HEK293 (cell line): ENCODE data around the gene SNX2.

Source experiments
- GFI1B ChIP-seq: fragments of 450-650 bp; formaldehyde crosslinking; IDR thresholded peaks from 2 replicates; pipeline ENCODE4 v1.5.1; 2016; ENCODE audit warnings: missing biosample characterization, missing genetic modification characterization
- GLI2 ChIP-seq: fragments of 450-650 bp; formaldehyde crosslinking; IDR thresholded peaks from 2 replicates; pipeline ENCODE4; 2017; ENCODE audit warnings: missing biosample characterization, missing genetic modification characterization, low read depth, borderline replicate concordance
- GLIS2 ChIP-seq: fragments of 450-650 bp; formaldehyde crosslinking; IDR thresholded peaks from 2 replicates; pipeline ENCODE4 v1.5.1; 2016; ENCODE audit warnings: missing biosample characterization, missing genetic modification characterization
- PRDM1 ChIP-seq: fragments of 450-650 bp; formaldehyde crosslinking; IDR thresholded peaks from 2 replicates; pipeline ENCODE4; 2016; ENCODE audit warnings: missing biosample characterization, missing genetic modification characterization
- TSHZ1 ChIP-seq: fragments of 450-650 bp; formaldehyde crosslinking; IDR thresholded peaks from 2 replicates; pipeline ENCODE4 v1.5.1; 2016; ENCODE audit warnings: missing biosample characterization, missing genetic modification characterization, borderline replicate concordance
- ZBTB44 ChIP-seq: fragments of 450-650 bp; IDR thresholded peaks from 2 replicates; pipeline ENCODE4 v1.5.1; 2018; ENCODE audit warnings: missing biosample characterization, mild to moderate bottlenecking, missing genetic modification characterization
- ZFP3 ChIP-seq: fragments of 450-650 bp; formaldehyde crosslinking; IDR thresholded peaks from 2 replicates; pipeline ENCODE4 v1.5.1; 2016; ENCODE audit warnings: low read depth, missing biosample characterization, missing genetic modification characterization
- ZIC2 ChIP-seq: fragments of 450-650 bp; formaldehyde crosslinking; IDR thresholded peaks from 2 replicates; pipeline ENCODE4 v1.5.1; 2016; ENCODE audit warnings: missing biosample characterization, missing genetic modification characterization
- ZNF10 ChIP-seq: fragments of 450-650 bp; formaldehyde crosslinking; IDR thresholded peaks from 2 replicates; pipeline ENCODE4 v1.5.1; 2017; ENCODE audit warnings: missing biosample characterization, missing genetic modification characterization
- ZNF133 ChIP-seq: fragments of 450-650 bp; formaldehyde crosslinking; IDR thresholded peaks from 2 replicates; pipeline ENCODE4 v1.5.1; 2016; ENCODE audit warnings: missing biosample characterization, missing genetic modification characterization
- ZNF140 ChIP-seq: fragments of 450-650 bp; formaldehyde crosslinking; IDR thresholded peaks from 2 replicates; pipeline ENCODE4 v1.5.1; 2016; ENCODE audit warnings: missing biosample characterization, missing genetic modification characterization
- ZNF202 ChIP-seq: fragments of 450-650 bp; formaldehyde crosslinking; IDR thresholded peaks from 2 replicates; pipeline ENCODE4 v1.5.1; 2016; ENCODE audit warnings: missing biosample characterization, missing genetic modification characterization, borderline replicate concordance
- ZNF335 ChIP-seq: fragments of 450-650 bp; formaldehyde crosslinking; conservative IDR thresholded peaks from 2 replicates; pipeline ENCODE4 v1.5.1; 2016; ENCODE audit warnings: missing biosample characterization, missing genetic modification characterization
- ZNF366 ChIP-seq: fragments of 450-650 bp; formaldehyde crosslinking; conservative IDR thresholded peaks from 2 replicates; pipeline ENCODE4 v1.5.1; 2016; ENCODE audit warnings: missing biosample characterization, missing genetic modification characterization
- ZNF404 ChIP-seq: fragments of 450-650 bp; formaldehyde crosslinking; IDR thresholded peaks from 2 replicates; pipeline ENCODE4 v1.5.1; 2017; ENCODE audit warnings: missing biosample characterization, missing genetic modification characterization
- ZNF610 ChIP-seq: fragments of 450-650 bp; formaldehyde crosslinking; IDR thresholded peaks from 2 replicates; pipeline ENCODE4 v1.5.1; 2016; ENCODE audit warnings: missing biosample characterization, missing genetic modification characterization, borderline replicate concordance
- ZNF639 ChIP-seq: fragments of 450-650 bp; formaldehyde crosslinking; IDR thresholded peaks from 2 replicates; pipeline ENCODE4 v1.5.1; 2016; ENCODE audit warnings: missing biosample characterization, missing genetic modification characterization
- ZNF664 ChIP-seq: fragments of 450-650 bp; formaldehyde crosslinking; IDR thresholded peaks from 2 replicates; pipeline ENCODE4 v1.5.1; 2016; ENCODE audit warnings: missing biosample characterization, missing genetic modification characterization
- ZNF747 ChIP-seq: fragments of 450-650 bp; formaldehyde crosslinking; IDR thresholded peaks from 2 replicates; pipeline ENCODE4 v1.5.1; 2016; ENCODE audit warnings: missing biosample characterization, missing genetic modification characterization
- ZNF777 ChIP-seq: fragments of 450-650 bp; formaldehyde crosslinking; IDR thresholded peaks from 2 replicates; pipeline ENCODE4 v1.5.1; 2017; ENCODE audit warnings: missing biosample characterization, missing genetic modification characterization, borderline replicate concordance
- TF ChIP-seq, protein P1 (sequence below): fragments of 450-650 bp; formaldehyde crosslinking; IDR thresholded peaks from 2 replicates; pipeline ENCODE4 v1.5.1; 2016; ENCODE audit warnings: missing biosample characterization, missing genetic modification characterization
- TF ChIP-seq, protein P2 (sequence below): fragments of 450-650 bp; formaldehyde crosslinking; IDR thresholded peaks from 2 replicates; pipeline ENCODE4 v1.5.1; 2016; ENCODE audit warnings: missing biosample characterization, missing genetic modification characterization
- TF ChIP-seq, protein P3 (sequence below): fragments of 450-650 bp; formaldehyde crosslinking; IDR thresholded peaks from 2 replicates; pipeline ENCODE4 v1.5.1; 2016; ENCODE audit warnings: missing biosample characterization, missing genetic modification characterization
- TF ChIP-seq, protein P4 (sequence below): fragments of 450-650 bp; formaldehyde crosslinking; IDR thresholded peaks from 2 replicates; pipeline ENCODE4 v1.5.1; 2016; ENCODE audit warnings: missing biosample characterization, missing genetic modification characterization

SNX2 gene

DNA sequence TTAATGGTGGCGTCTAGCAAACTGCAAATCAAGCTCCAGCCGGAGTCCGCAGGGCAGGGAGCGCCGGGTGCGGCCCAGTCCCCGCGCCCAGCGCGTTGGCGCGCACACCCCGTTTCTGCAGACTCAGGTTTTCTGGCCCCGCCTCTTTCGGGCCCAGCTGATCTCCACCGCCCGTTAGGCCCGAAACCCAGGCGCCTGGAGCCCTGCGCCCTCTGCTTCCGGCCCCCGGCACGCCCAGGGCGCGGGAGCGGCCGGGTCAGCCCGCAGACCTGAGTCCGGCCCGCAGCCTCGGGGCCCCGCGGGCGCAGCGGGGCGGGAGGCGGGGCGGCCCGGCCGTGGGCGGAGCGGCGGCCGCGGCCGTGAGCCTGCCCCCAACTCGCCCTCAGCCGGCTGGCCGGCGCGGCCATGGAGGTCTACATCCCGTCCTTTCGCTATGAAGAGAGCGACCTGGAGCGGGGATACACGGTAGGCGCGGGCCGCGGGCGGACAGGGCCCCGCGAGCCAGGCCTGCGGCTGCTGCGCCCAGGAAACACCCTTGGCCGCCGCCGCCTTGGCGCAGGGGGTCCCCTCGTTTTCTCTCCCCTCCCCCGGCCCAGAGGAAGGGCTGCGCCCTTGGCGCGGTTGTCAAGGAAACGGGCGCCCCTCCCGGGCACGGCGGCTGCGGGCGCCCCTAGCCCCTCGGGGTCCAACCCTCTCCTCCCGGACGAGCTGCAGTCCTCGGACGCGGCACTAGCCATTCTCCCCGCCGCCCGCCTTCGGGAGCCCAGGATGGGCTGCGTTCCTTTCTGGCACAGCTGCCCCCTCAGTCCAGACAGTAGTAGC lies 70.6 kb downstream of the SNX2 start, which contains the start of gene SNX24 (continued):
- TF ChIP-seq GFI1B (tag by site-specific recombination) (no peak), GLI2 (tag by site-specific recombination) (no peak), ZNF664 (tag by site-specific recombination) (no peak), ZBTB44 (peak; percentile 40; the same call in 1 of the 2 replicates), ZIC2 (tag by site-specific recombination) (no peak), ZNF610 (peak; percentile 78; the same call in 1 of the 2 replicates), ZNF777 (tag by site-specific recombination) (no peak), ZFP3 (tag by site-specific recombination) (no peak), ZNF639 (tag by site-specific recombination) (no peak), TSHZ1 (tag by site-specific recombination) (no peak), ZNF335 (tag by site-specific recombination) (peak; percentile 29), GLIS2 (tag by site-specific recombination) (peak; percentile 61), ZNF10 (0 out of 2 replicates have a peak, but pooled peaks have one; percentile 10), ZNF140 (tag by site-specific recombination) (no peak), ZNF747 (tag by site-specific recombination) (no peak), ZNF202 (tag by site-specific recombination) (no peak), ZNF366 (tag by site-specific recombination) (no peak), ZNF133 (tag by site-specific recombination) (no peak), PRDM1 (tag by site-specific recombination) (no peak), ZNF404 (no peak)
- TF ChIP-seq, protein P1, sequence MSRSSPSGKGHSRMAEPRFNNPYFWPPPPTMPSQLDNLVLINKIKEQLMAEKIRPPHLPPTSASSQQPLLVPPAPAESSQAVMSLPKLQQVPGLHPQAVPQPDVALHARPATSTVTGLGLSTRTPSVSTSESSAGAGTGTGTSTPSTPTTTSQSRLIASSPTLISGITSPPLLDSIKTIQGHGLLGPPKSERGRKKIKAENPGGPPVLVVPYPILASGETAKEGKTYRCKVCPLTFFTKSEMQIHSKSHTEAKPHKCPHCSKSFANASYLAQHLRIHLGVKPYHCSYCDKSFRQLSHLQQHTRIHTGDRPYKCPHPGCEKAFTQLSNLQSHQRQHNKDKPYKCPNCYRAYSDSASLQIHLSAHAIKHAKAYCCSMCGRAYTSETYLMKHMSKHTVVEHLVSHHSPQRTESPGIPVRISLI (tag by site-specific recombination) = no peak
- TF ChIP-seq, protein P2, sequence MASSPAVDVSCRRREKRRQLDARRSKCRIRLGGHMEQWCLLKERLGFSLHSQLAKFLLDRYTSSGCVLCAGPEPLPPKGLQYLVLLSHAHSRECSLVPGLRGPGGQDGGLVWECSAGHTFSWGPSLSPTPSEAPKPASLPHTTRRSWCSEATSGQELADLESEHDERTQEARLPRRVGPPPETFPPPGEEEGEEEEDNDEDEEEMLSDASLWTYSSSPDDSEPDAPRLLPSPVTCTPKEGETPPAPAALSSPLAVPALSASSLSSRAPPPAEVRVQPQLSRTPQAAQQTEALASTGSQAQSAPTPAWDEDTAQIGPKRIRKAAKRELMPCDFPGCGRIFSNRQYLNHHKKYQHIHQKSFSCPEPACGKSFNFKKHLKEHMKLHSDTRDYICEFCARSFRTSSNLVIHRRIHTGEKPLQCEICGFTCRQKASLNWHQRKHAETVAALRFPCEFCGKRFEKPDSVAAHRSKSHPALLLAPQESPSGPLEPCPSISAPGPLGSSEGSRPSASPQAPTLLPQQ (tag by site-specific recombination) = 0 out of 2 replicates have a peak, but pooled peaks have one; percentile 22
- TF ChIP-seq, protein P3, sequence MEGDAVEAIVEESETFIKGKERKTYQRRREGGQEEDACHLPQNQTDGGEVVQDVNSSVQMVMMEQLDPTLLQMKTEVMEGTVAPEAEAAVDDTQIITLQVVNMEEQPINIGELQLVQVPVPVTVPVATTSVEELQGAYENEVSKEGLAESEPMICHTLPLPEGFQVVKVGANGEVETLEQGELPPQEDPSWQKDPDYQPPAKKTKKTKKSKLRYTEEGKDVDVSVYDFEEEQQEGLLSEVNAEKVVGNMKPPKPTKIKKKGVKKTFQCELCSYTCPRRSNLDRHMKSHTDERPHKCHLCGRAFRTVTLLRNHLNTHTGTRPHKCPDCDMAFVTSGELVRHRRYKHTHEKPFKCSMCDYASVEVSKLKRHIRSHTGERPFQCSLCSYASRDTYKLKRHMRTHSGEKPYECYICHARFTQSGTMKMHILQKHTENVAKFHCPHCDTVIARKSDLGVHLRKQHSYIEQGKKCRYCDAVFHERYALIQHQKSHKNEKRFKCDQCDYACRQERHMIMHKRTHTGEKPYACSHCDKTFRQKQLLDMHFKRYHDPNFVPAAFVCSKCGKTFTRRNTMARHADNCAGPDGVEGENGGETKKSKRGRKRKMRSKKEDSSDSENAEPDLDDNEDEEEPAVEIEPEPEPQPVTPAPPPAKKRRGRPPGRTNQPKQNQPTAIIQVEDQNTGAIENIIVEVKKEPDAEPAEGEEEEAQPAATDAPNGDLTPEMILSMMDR (tag by site-specific recombination) = peak; percentile 33; the same call in 1 of the 2 replicates
- TF ChIP-seq, protein P4, sequence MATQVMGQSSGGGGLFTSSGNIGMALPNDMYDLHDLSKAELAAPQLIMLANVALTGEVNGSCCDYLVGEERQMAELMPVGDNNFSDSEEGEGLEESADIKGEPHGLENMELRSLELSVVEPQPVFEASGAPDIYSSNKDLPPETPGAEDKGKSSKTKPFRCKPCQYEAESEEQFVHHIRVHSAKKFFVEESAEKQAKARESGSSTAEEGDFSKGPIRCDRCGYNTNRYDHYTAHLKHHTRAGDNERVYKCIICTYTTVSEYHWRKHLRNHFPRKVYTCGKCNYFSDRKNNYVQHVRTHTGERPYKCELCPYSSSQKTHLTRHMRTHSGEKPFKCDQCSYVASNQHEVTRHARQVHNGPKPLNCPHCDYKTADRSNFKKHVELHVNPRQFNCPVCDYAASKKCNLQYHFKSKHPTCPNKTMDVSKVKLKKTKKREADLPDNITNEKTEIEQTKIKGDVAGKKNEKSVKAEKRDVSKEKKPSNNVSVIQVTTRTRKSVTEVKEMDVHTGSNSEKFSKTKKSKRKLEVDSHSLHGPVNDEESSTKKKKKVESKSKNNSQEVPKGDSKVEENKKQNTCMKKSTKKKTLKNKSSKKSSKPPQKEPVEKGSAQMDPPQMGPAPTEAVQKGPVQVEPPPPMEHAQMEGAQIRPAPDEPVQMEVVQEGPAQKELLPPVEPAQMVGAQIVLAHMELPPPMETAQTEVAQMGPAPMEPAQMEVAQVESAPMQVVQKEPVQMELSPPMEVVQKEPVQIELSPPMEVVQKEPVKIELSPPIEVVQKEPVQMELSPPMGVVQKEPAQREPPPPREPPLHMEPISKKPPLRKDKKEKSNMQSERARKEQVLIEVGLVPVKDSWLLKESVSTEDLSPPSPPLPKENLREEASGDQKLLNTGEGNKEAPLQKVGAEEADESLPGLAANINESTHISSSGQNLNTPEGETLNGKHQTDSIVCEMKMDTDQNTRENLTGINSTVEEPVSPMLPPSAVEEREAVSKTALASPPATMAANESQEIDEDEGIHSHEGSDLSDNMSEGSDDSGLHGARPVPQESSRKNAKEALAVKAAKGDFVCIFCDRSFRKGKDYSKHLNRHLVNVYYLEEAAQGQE (tag by site-specific recombination) = peak; percentile 30; the same call in 1 of the 2 replicates
